ENCODE results near the gene BAG5.

Gene BAG5

DNA sequence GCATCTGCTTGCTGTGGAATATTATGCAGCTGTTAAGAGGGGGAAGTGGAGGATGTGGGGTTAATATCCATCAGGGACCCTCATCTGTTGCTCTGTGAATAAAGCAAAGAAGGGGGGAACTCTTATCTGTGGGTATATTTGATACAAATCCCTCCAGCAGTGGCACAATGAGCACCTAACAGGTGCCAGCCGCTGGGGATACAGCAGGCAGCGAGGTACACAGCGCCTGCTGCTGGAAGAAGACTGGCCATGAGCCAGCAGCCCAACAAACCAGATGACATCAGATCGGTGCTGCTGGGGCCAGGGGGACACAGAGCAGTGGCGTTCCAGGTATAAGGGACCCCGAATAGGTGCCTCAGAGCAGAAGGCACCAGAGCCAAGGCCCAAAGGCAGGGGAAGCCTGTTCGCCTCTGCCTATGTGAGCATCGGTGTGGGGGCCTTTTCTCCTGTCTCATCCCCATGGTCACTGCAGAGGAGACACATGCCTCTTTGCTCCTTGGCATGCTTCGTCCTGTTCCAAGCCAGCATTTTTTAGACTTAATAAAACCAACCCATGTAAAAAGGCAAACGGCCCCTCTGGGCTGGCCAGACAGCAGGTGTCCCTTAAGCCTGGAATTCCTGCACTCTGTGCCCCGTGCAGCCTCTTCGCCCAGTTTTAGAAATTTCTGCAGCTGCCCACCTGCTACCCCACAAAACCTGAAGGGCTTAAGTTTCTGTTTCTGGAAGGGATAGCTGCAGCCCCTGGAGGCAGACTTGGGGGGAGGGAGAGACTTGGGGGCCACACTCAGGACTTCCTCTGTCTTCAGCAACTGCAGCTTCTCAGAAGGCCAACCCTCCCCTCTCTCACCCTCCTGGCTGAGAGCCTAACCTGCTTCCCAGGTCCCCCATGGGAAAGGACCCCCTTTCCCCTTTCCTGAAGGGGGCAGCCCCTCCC is 38.2 kb downstream of the BAG5 start:
- no CpG with 5 or more reads among the region's 12 CpGs for WGBS (ENCODE audit: extremely low coverage, insufficient coverage, low lambda C conversion rate)
- no peaks in the 10 kb centered on the region for H3K4me1 ChIP-seq (ENCODE audit: control insufficient read depth, low read depth, low read length)
- DNase-seq: no peak

GRCh38 chr14:103523575-103523954 is 38.9 kb downstream of the BAG5 start:
- Histone ChIP-seq H3K4me2 (ENCODE audit: low read length) (no peak overlapping the region), H3K79me1 (ENCODE audit: low read length) (no peaks in the 10 kb centered on the region), H3K27ac (ENCODE audit: low read depth, low read length) (no peak overlapping the region), H3K79me2 (ENCODE audit: control insufficient read depth, insufficient read depth, low read length) (no peaks in the 10 kb centered on the region), H4K8ac (ENCODE audit: low read depth, low read length) (no peak overlapping the region), H3K18ac (ENCODE audit: low read length) (no peak overlapping the region), H4K5ac (ENCODE audit: low read length) (no peak overlapping the region), H3K36me3 (ENCODE audit: control insufficient read depth, insufficient read depth, low read length) (no peaks in the 10 kb centered on the region), H2AK5ac (ENCODE audit: low read length) (no peak overlapping the region), H3K4me3 (ENCODE audit: low read length) (no peak overlapping the region), H2BK120ac (ENCODE audit: low read depth, low read length) (no peak overlapping the region), H3K9ac (ENCODE audit: low read length) (no peak overlapping the region), H3K4me1 (ENCODE audit: control insufficient read depth, low read depth, low read length) (no peaks in the 10 kb centered on the region), H3K27me3 (ENCODE audit: insufficient read depth, low read length, poor library complexity) (peaks cover 5% of the 10 kb centered on the region), H2BK5ac (ENCODE audit: low read length) (no peak overlapping the region), H2BK15ac (replicated peaks; ENCODE audit: low read depth) (no peak overlapping the region), H3K4ac (ENCODE audit: low read depth, low read length) (no peak overlapping the region), H3K56ac (ENCODE audit: low read length) (no peak overlapping the region), H3K23ac (ENCODE audit: low read length) (no peak overlapping the region)
- DNase-seq: no peak
- WGBS (ENCODE audit: extremely low coverage, insufficient coverage, low lambda C conversion rate): no CpG with 5 or more reads among the region's 10 CpGs

More for the DNA sequence above, 38.2 kb downstream of the BAG5 start:
- H2BK15ac ChIP-seq (replicated peaks; ENCODE audit: low read depth): no peak overlapping the region
- no peak overlapping the region for H4K5ac ChIP-seq (ENCODE audit: low read length)
- H2BK120ac ChIP-seq (ENCODE audit: low read depth, low read length): no peak overlapping the region
- H3K79me2 ChIP-seq (ENCODE audit: control insufficient read depth, insufficient read depth, low read length): peaks cover under 1% of the 10 kb centered on the region
- no peak overlapping the region for H4K8ac ChIP-seq (ENCODE audit: low read depth, low read length)
- H3K27me3 ChIP-seq (ENCODE audit: insufficient read depth, low read length, poor library complexity): peaks cover 5% of the 10 kb centered on the region
- H3K79me1 ChIP-seq (ENCODE audit: low read length): peaks cover under 1% of the 10 kb centered on the region
- H3K36me3 ChIP-seq (ENCODE audit: control insufficient read depth, insufficient read depth, low read length): no peaks in the 10 kb centered on the region
- no peak overlapping the region for H3K4ac ChIP-seq (ENCODE audit: low read depth, low read length)
- H2AK5ac ChIP-seq (ENCODE audit: low read length): no peak overlapping the region
- no peak overlapping the region for H3K4me2 ChIP-seq (ENCODE audit: low read length)
- H3K9ac ChIP-seq (ENCODE audit: low read length): no peak overlapping the region
- H3K56ac ChIP-seq (ENCODE audit: low read length): no peak overlapping the region
- no peak overlapping the region for H3K23ac ChIP-seq (ENCODE audit: low read length)
- H3K4me3 ChIP-seq (ENCODE audit: low read length): no peak overlapping the region
- no peak overlapping the region for H2BK5ac ChIP-seq (ENCODE audit: low read length)
- no peak overlapping the region for H3K18ac ChIP-seq (ENCODE audit: low read length)
- no peak overlapping the region for H3K27ac ChIP-seq (ENCODE audit: low read depth, low read length)

DNA sequence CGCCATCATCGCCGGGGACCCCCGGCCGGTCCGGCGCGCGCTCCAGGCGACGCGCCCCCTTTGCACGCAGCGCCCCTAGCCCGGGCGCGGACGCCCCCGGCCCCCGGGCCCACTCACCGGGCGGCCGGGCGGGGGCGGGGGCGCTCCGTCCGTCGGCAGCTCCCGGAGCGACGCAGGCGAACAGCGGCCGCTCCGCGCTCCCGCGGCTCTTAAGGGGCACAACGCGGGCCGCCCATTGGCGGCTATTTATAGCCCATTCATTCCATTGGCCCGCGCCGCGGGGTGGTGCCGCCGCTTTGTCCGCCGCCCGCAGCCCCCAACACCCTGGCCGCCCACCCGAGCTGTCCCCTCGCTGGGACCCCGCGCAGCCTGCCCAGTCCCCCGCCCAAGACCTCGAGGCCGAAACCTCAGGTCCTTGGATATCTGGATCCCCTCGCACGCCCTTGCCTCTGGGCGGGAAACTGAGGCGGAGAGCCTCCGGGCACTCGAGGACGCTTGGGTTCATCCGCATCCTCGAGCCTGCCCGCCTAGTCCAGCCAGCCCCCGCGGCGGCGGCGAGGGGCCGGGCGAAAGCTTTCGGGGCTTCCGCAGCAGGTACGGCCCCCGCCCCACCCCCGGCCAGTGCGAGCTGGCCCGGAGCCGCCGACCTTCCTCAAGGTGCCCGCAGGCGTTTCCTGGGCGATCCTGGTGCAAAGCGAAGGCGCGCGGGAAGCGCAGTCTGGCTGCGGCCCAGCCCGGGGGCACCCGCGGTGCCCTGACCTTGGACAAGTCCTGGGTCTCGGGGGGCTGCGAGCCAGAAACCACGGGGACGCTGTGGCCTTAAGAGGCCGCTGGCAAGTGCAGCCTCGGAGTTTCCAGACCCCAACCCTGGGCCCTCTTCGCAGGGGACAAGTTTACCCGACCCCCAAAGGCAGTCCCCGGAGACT is 39.5 kb downstream of the BAG5 start, which contains the start of gene CKB:
Gene CKB, minus strand, starts transcription at position 182 of the 926 bp plus-strand sequence. CDS start 337 bp downstream, outside the sequence.
- H3K27ac ChIP-seq (ENCODE audit: low read depth, low read length): no peak within 1 kb of the TSS
- H3K18ac ChIP-seq (ENCODE audit: low read length): peak within 1 kb of the TSS; percentile 46
- H3K79me1 ChIP-seq (ENCODE audit: low read length): no peaks in the 10 kb centered on the region
- no CpG with 5 or more reads among the region's 107 CpGs for WGBS (ENCODE audit: extremely low coverage, insufficient coverage, low lambda C conversion rate)
- H2BK5ac ChIP-seq (ENCODE audit: low read length): no peak within 1 kb of the TSS
- H3K4me3 ChIP-seq (ENCODE audit: low read length): peak within 1 kb of the TSS; percentile 72
- H3K4ac ChIP-seq (ENCODE audit: low read depth, low read length): peak within 1 kb of the TSS; percentile 20
- H3K4me1 ChIP-seq (ENCODE audit: control insufficient read depth, low read depth, low read length): no peaks in the 10 kb centered on the region
- peaks cover 5% of the 10 kb centered on the region for H3K27me3 ChIP-seq (ENCODE audit: insufficient read depth, low read length, poor library complexity)
- no peak within 1 kb of the TSS for H4K5ac ChIP-seq (ENCODE audit: low read length)
- H2BK120ac ChIP-seq (ENCODE audit: low read depth, low read length): no peak within 1 kb of the TSS
- no peak within 1 kb of the TSS for H2AK5ac ChIP-seq (ENCODE audit: low read length)
- no peak within 1 kb of the TSS for H2BK15ac ChIP-seq (replicated peaks; ENCODE audit: low read depth)
- peak; percentile 71 for DNase-seq
- peak within 1 kb of the TSS; percentile 73 for H3K4me2 ChIP-seq (ENCODE audit: low read length)
- H3K79me2 ChIP-seq (ENCODE audit: control insufficient read depth, insufficient read depth, low read length): no peaks in the 10 kb centered on the region
- H3K36me3 ChIP-seq (ENCODE audit: control insufficient read depth, insufficient read depth, low read length): no peaks in the 10 kb centered on the region
- H4K8ac ChIP-seq (ENCODE audit: low read depth, low read length): no peak within 1 kb of the TSS
- no peak within 1 kb of the TSS for H3K23ac ChIP-seq (ENCODE audit: low read length)
- H3K9ac ChIP-seq (ENCODE audit: low read length): peak within 1 kb of the TSS; percentile 64
- peak within 1 kb of the TSS; percentile 86 for H3K56ac ChIP-seq (ENCODE audit: low read length)

- Histone ChIP-seq H3K4ac (ENCODE audit: low read depth, low read length) (peak overlapping the region; percentile 20), H2BK120ac (ENCODE audit: low read depth, low read length) (no peak overlapping the region), H3K79me2 (ENCODE audit: control insufficient read depth, insufficient read depth, low read length) (no peaks in the 10 kb centered on the region), H3K4me2 (ENCODE audit: low read length) (peak overlapping the region; percentile 71), H3K18ac (ENCODE audit: low read length) (peak overlapping the region; percentile 46), H3K27me3 (ENCODE audit: insufficient read depth, low read length, poor library complexity) (peaks cover 5% of the 10 kb centered on the region), H3K36me3 (ENCODE audit: control insufficient read depth, insufficient read depth, low read length) (no peaks in the 10 kb centered on the region), H2BK15ac (replicated peaks; ENCODE audit: low read depth) (no peak overlapping the region), H3K9ac (ENCODE audit: low read length) (peak overlapping the region; percentile 64), H3K56ac (ENCODE audit: low read length) (peak overlapping the region; percentile 86), H3K4me1 (ENCODE audit: control insufficient read depth, low read depth, low read length) (no peaks in the 10 kb centered on the region), H4K5ac (ENCODE audit: low read length) (no peak overlapping the region), H3K27ac (ENCODE audit: low read depth, low read length) (no peak overlapping the region), H2AK5ac (ENCODE audit: low read length) (no peak overlapping the region), H4K8ac (ENCODE audit: low read depth, low read length) (no peak overlapping the region), H3K23ac (ENCODE audit: low read length) (no peak overlapping the region), H2BK5ac (ENCODE audit: low read length) (no peak overlapping the region), H3K4me3 (ENCODE audit: low read length) (peak overlapping the region; percentile 72), H3K79me1 (ENCODE audit: low read length) (no peaks in the 10 kb centered on the region)
- DNase-seq: peak; percentile 43
- WGBS (ENCODE audit: extremely low coverage, insufficient coverage, low lambda C conversion rate): no CpG with 5 or more reads among the region's 74 CpGs
Measured at GRCh38 chr14:103521951-103522563, 40.4 kb downstream of the BAG5 start.

DNA sequence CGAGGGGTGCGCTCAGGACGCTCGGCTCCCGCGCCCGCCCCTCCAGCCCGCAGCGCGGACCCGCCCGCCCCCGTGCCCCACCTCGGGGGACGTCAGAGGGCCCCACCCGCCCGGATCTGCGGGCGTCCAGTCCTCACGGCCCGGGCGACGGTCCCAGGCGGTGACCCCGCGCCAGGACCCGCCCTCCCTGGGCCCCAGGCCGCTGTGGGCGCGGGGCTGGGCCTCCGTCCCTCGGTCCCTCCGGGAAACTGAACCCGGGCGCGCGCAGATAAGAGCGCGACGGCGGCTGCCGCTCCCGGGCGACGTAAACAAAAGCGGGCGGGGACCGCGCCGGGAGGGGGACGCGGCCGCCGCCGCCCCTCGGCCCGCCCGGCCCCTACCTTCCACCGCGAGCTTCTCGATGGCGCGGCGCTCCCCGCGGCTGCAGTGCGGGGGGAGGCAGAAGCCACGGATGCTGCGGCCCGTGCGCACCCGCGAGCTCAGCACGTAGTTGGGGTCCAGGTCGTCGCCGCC is 41.0 kb downstream of the BAG5 start:
- no peak overlapping the region for H4K5ac ChIP-seq (ENCODE audit: low read length)
- no peak overlapping the region for H2BK5ac ChIP-seq (ENCODE audit: low read length)
- no peak overlapping the region for H3K27ac ChIP-seq (ENCODE audit: low read depth, low read length)
- H3K4me2 ChIP-seq (ENCODE audit: low read length): peak overlapping the region; percentile 51
- H3K4me3 ChIP-seq (ENCODE audit: low read length): peak overlapping the region; percentile 35
- DNase-seq: no peak
- H3K79me2 ChIP-seq (ENCODE audit: control insufficient read depth, insufficient read depth, low read length): no peaks in the 10 kb centered on the region
- peak overlapping the region; percentile 31 for H3K18ac ChIP-seq (ENCODE audit: low read length)
- H2BK120ac ChIP-seq (ENCODE audit: low read depth, low read length): no peak overlapping the region
- H4K8ac ChIP-seq (ENCODE audit: low read depth, low read length): no peak overlapping the region
- H3K4me1 ChIP-seq (ENCODE audit: control insufficient read depth, low read depth, low read length): no peaks in the 10 kb centered on the region
- no peak overlapping the region for H2BK15ac ChIP-seq (replicated peaks; ENCODE audit: low read depth)
- peak overlapping the region; percentile 20 for H3K4ac ChIP-seq (ENCODE audit: low read depth, low read length)
- H3K9ac ChIP-seq (ENCODE audit: low read length): peak overlapping the region; percentile 64
- H3K79me1 ChIP-seq (ENCODE audit: low read length): no peaks in the 10 kb centered on the region
- no peak overlapping the region for H3K23ac ChIP-seq (ENCODE audit: low read length)
- no peaks in the 10 kb centered on the region for H3K36me3 ChIP-seq (ENCODE audit: control insufficient read depth, insufficient read depth, low read length)
- WGBS (ENCODE audit: extremely low coverage, insufficient coverage, low lambda C conversion rate): no CpG with 5 or more reads among the region's 77 CpGs
- H2AK5ac ChIP-seq (ENCODE audit: low read length): no peak overlapping the region
- peak overlapping the region; percentile 86 for H3K56ac ChIP-seq (ENCODE audit: low read length)
- peaks cover 5% of the 10 kb centered on the region for H3K27me3 ChIP-seq (ENCODE audit: insufficient read depth, low read length, poor library complexity)
